Activated CD4-positive, CD25-positive, alpha-beta regulatory T cell treated with anti-CD3 and anti-CD28 coated beads, Interleukin-2, amount 50 U/mL, for 24 hours (primary cell): Measurements from ENCODE around the gene TMPRSS2.
A peak's percentile ranks its signal among the peaks of the same experiment; 100 is the strongest.

ENCODE experiments used
- ATAC-seq, 2 donors: fragments of 150-1000 bp; cut with Tn5 transposase; one replicate each; pipeline ENCODE4 v1.10.0; 2021; ENCODE audit warnings: mild to moderate bottlenecking in 1 of 2, moderate library complexity in 1 of 2

The TMPRSS2 gene

DNA sequence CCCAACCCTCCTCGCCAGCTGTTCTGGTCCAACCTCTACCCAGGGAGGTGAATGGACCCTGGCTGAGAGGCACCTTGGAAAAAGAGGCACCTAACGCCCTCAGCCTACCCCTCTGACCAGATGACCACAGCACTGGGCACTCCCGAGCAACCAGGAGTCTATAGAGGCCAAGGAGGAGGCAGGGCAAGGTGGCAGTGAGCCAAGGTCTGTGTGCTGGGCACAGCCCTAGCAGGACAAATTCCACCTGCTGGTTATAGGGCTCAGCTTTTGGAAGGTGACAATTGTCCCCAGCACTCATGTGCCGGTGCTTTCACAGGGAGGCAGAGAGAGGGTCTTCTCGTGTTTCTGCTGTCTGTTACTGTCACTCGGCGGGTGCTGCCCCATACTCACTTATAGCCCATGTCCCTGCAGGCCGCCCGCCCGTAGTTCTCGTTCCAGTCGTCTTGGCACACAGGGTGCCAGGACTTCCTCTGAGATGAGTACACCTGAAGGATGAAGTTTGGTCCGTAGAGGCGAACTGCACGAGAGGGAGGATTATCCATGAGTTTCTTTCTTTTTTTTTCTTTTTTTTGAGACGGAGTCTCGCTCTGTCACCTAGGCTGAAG, 27.8 kb downstream of the TMPRSS2 start:
- ATAC-seq, result no peak

DNA sequence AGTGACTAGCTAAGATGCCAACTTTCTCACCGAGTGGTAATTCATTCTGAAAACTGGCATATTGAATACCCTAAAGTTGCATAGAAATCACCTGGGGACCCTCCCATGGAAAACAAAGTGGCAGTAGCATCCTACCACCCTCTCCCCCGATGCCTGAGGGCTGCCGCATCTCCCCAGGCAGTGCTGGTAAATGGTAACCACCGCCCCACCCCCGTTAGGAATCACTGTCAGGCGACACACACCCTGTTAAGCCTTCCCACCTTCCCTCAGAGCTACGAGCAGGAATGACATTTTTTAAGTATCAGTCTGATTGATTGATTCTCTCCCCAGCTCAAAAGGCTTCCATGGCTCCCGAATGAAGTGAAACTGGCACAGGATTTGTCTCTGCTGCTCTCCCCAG, 28.3 kb downstream of the TMPRSS2 start:
- ATAC-seq, result no peak

DNA sequence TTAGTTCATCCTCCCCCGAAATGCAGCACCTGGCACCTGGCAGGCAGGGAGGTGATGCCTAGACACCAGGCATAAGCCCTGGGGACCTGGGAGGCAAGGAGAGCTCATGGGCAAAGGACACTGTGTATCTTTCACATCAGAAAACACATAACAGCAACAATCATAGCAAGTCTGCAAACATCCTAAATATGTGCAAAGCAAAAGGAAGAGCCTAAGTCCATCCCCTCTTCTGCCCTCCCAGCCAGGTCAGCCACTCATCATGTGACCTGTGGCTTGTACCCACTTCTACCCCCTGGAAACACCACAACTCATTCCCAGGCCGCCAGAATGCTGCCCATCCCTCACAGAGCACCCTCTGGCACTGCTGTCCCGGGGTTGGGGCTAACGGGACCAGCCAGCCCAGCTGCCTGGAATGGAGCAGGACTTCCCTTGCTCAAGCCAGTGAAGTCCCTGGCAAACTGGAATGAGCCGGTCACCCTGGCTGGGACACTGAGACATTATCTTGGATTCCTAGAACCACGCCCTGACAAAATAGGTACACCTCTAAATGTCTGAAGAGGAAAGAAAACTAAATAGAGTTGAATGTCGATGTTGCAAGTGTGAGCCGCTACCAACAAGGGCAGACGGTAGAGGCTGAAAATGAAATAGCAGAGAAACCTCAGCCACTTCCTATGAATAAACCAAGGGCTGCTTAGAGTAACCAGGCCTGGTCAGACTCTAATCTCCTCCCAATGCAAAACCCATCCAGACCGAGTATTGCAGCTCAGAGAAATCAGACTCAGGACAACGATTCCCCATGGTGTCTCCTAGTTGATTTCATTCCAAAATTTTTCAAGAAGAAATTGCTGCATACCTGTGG, 29.4 kb downstream of the TMPRSS2 start:
- ATAC-seq, result no peak

DNA sequence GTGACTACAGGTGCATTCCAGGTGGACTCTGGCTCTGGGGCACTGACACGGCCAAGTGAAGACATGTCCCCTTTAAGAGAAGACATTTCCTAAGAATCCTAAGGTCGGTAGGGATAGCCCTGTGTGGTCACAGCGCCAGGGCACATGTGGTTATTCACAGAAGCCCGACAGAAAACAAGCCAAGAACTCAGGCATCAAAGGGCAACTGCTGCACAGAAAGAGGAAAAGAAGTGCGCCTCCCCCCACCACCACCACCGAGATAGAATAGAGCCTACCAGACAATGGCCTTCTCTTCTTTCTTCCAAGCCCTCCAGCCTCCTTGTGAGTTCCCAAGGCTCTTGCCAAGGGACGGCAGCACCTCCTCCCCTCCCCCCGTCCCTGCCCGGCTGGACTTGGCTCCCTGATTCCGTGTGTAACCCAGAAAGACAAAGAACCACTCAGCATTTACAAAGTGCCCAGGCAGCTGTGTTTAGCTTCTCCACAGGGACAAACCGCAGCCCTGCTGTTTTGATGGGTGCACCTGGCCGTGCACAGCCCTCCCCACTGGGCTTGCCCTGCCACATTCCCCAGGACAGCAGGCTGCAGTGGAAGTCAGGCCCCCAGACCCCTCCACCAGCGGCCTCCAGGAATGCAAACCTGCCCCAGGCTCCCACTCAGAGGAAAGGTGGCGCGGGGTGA, 30.2 kb downstream of the TMPRSS2 start:
- no peak for ATAC-seq

DNA sequence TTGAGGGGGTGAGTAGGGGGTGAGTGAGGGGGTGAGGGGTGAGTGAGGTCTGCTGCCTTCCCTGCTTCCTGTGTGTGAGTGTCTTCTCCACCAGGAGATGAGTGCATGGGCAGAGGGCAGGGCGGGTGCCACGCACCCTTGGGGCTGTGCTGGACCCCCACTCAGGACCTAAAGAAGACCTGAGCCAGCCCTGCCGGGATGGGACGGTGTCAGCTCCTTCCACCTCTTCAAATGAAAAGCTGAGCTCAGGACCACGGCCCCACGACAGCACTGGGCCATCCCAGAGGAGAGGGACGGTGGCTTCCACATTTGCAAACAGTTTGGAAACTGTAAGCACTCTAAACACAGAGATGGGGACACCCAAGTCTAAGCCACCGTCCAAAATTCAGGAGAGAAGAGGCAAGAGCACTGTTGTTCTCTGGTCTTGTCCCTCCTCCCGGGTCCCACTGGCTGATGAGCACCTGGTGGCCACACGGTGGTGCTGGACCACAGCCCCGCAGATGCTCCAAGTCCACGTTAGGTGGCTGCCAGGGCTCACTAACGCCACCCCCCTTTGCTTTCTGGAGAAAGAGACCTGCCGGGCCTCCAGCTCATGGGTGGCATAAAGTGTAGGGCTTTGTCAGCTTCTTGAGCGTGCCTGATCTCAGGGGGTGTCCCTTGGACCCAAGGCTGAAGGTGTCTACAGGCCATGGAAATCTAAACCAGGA, 32.1 kb downstream of the TMPRSS2 start:
- no peak for ATAC-seq

DNA sequence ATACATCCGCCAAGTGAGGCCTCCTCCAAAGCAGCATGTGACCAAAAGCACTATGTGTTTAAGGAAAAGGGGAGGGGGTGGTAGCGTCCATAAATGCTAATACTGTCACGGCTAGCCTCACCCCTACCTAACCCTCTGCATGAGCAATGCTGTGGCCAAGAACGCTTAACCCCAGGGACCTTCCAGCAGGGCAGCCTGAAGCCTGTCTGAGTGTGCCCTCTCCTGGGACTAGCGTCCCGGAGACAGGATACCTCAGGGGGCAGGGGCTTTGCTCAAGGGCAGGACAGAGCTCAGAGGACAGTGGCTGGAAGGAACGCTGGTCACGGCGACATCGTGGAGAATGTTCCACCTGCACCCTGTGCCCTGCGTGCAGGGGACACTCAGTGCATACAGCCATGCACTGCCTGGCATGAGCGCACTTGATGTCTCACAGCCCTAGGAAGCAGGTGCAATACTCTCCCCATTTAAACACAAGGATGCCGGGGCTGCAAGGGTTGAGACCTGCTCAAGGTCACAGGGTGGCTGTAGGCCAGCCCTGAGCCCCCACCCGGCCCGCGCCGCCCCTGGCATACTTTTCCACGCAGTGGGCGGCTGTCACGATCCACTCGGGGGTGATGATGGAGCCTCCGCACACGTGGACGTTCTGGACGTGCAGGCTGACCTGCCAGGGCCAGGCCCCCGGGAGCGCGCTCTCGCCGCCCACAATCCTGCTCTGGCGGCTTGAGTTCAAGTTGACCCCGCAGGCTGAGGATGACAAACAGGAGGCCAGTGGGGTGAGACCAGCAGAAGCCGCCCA, 35.0 kb downstream of the TMPRSS2 start:
- ATAC-seq, result no peak

DNA sequence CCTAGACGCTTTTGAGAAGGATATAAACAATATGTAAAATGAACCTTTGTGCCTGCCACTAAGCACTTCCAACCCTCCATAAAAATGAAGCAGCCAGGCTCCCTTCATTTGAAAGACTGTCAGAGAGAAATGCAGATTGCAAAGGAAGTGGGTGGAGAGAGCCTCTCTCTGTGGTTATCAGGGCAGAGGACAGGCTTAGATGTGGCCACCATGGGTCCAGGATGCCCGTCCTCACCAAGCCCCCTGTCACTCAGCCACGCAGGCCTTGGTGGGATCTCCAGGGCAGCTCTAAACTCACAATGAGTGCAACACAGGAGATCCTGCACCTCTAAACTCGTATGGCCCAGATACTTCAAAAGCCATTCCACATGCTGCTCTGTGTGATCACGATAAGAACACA, 37.9 kb downstream of the TMPRSS2 start:
- no peak for ATAC-seq

DNA sequence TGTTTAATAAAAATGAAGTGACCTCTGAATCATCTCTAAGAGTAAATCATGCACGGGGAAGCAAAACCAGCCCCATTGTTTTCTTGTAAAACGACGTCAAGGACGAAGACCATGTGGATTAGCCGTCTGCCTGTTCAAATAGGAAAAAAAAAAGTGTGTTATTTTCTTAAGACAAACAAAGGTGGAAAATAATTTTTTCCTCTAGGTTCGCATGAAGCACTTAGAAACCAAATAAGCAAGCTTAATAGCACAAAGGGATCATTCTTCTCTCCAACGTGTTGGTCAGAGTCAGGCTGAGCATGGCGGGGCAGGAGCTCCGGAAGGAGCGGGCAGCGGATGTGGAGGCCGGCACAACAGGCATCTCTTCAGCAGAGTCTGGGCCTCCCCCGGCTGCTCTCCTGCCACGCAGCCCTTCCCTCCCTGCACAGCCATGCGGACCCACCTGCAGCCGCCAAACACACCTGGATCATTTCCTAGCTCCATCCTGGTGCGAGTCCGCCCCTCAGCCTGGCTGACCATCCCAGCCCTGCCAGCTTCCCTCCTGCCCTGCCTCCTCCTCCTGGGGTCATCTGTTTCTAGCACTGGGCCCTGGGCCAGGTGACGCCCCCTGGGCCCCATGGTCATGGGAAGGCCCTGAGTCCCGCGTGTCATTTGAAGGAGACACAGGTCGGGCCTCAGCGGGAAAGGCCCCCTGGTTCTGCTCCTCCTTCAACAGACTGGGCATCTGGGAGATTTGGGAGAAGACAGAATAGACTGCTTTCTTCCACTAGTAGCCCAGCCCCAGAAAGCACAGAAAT, 41.7 kb downstream of the TMPRSS2 start:
- ATAC-seq, result no peak

DNA sequence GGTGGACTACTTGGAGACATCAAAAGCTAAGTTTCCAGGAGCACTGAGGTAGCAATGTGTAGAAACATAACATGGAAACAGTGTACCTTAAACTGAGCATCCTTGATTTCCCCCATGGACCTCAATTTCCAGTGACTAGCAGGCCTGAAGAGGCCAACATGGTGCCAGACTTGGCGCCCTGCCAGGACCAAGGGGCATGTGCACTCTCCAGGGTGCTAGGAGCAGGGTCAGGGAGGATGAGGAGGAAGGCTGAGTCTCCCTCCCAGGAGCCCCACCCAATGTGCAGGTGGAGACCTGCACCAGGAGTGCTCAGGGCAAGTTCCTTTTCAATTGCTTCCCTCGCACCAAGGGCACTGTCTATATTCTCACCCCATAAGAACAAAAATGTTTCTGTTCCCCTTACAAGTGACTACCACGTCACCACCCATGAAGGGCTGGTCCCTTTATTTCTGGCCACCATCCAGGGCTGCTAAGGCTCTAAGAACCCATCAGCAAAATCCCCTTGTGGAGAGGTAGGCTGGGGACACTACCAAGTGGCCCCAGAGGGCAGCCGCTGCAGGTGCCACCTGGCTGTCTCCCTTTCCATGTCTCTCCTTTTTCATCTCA, 42.7 kb downstream of the TMPRSS2 start:
- ATAC-seq, result no peak

DNA sequence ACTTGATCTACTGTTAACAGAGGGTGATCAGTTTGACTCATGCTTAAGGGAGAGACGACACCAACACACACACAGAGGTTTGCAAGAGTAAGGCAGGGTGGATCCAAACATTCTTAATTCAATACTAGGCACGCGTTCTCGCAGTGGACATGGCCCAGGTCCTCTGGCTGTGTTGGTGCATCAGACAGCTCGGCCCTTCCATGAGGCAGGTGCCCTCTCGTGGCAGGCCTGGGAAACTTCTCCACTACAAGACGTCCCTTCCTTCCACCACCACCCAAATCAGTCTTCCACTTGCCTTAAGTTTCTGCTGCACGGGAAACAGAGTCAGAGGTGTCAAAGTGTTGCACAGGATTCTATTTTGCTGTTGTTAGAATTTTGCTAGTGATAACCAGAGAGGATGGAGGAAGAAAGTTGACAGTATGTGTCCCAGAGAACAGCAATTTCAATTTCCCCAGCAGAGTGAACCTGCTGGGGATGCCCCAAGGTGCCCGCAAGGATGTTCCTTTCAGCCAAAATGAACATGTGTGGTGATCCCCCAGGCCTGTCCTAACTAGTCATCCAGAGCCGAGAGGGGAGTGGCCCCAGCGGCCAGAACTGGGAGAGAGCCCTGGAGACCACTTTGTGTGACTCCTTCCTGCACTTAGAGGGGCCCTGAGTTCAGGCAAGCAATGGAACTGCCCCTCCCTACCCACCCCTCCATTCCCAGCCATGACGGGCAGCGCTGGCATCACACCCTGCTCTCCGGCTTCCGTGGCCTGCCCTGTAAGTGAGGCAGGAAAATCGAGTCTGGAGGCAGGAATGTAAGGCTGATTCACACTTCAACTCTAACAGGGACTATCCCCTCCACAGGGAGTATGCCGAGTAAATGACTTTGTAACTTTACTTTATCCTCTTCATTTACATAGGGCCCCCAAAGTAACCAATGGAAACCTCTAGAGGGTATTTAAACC, 47.1 kb downstream of the TMPRSS2 start:
- ATAC-seq, result peak; percentile 38 to 40

DNA sequence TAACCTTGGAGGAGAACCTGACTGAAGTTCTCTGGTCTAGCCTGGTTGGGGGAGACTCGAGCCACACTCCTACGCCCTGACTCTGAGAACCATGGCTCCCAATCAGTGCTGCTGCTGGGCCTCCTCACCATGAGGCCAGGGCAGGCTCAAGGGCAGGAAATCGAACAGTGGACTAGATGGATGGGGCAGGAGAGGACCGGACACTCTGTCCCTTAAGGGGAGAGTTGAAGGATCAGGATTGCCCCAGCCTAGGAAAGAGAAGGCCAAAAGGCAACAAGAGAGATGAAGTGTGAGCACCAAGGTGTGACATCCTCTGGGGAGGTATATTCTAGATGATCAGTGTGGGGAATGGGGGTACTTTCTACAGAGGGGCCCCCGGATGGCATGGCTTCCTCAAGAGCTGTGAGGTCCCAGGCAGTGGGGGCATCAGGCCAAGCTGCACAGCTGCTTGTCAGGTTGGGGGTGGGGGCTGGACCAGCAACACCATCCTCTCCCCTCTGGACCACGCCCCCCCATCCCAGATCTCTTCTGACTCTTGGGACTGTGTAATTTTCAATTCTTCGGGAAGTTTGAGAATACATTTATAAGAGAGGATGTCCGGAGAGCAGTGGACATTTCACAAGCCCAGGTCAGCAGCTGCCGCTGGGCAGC, 47.9 kb downstream of the TMPRSS2 start:
- peak in 1 of 2 donors; percentile 17 for ATAC-seq

DNA sequence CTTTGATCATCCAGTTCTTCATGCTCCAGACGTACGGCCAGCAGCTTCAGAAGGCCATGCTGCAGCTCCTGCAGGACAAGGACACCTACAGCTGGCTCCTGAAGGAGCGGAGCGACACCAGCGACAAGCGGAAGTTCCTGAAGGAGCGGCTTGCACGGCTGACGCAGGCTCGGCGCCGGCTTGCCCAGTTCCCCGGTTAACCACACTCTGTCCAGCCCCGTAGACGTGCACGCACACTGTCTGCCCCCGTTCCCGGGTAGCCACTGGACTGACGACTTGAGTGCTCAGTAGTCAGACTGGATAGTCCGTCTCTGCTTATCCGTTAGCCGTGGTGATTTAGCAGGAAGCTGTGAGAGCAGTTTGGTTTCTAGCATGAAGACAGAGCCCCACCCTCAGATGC, 49.4 kb downstream of the TMPRSS2 start:
- ATAC-seq, result no peak

DNA sequence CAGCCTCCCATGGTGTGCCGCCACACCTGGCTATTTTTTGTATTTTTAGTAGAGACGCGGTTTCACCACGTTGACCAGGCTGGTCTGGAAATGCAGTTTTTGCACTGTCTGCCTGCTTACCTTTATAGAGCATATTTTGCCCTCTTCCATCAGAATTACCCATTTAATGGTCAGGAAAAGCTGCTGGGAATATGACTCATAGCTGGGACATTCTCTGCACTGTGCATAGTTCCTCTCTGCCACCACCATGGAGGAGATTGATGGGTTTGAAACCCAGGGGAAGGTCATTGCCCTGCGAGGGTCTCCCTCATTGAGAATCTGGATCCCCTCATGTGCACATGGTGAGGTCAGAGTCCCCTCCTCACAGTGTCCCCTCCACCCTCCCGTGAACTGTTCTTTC, 49.8 kb downstream of the TMPRSS2 start:
- no peak for ATAC-seq

DNA sequence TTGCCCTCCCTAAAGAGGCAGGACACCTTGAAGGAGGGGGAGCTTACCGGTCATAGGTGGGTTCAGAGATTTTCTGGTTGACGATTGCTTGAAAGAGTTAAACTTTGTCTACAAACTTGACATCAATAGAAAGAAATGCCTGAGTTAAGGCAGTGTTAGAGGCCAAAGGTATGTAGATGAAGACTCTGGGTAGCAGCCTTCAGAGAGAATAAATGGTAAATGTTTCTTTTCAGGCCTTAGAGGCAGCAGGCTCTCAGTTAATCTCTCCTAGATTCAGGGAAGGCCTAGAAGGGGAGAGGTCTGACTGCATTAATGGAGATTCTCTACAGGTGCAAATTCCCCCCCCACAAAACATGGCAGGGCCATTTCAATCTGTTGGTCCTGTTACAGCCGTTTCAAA, 54.2 kb downstream of the TMPRSS2 start:
- ATAC-seq, result no peak

DNA sequence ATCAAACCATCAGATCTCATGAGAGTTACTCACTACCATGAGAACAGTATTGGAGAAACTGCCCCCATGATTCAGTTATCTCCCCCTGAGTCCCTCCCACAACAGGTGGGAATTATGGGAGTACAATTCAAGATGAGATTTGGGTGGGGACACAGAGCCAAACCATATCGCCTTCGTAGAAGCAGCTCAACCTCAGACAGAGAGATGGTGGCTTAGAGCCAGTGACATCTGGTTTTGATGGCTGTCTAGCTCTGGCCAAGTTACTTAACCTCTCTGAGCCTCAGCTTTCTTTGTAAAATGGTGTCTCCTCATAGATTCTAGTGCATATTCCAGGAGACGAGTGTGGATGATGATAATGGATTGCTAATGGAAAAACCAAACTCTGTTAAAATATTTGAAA, 54.8 kb downstream of the TMPRSS2 start:
- ATAC-seq, result no peak

DNA sequence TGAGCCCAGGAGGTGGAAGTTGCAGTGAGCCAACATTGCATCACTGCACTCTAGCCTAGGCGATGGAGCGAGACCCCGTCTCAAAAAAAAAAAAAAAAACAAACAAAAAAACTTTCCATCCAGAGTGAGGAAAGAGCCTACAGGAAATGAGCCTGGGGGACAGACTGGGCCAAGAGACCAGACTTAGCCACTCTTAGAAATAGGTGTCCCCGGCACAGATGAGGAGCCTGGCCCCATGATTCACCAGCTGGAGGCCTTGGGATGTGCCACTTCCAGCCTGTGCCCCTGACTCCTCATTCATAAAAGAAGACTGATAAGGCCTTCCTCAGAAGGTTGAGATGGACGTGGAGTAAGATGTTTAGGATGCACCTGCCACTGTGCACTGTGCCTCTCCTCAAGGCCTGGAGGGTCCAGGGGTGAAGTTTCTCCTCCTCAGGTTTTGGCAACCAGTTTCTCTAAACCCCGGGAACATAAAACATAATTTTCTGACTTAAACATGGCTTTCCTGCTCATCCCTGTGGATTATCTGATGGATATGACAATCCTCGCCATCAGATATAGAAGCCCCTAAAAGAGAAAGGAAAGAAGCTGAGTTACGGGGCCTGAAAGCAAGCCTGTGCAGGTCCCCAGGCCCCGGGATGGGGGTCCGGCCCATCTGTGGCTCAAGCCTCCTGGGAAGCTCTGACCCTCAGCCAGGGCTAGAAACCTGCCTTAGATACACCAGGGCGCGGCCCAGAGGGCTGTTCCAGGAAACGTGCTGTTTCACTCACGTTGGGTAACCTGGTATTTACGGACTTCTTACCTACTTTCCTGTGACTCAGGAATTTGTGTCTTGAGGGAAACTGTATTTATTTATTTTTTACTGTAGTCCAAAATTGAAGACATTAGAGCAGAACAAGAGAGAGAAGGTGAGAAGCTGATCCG, 55.9 kb downstream of the TMPRSS2 start:
- ATAC-seq, result no peak

DNA sequence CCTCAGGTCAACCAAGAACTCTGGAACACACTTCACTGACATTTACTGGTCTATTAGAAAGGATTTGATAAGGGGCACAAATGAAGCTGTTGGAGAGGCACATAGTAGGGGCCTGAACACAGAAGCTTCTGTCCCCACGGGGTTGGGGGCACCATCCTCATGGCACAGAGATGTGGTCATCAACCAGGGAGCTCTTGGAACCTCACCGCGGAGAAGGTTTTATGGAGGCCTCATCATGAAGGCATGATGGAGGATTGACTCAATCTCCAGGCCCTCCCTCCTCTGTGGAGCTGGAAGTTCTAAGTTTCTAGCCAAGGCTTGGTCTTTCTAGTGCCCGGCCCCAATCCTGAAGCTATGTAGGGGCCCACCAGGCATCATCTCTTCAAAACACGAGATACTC, 58.3 kb downstream of the TMPRSS2 start:
- no peak for ATAC-seq

DNA sequence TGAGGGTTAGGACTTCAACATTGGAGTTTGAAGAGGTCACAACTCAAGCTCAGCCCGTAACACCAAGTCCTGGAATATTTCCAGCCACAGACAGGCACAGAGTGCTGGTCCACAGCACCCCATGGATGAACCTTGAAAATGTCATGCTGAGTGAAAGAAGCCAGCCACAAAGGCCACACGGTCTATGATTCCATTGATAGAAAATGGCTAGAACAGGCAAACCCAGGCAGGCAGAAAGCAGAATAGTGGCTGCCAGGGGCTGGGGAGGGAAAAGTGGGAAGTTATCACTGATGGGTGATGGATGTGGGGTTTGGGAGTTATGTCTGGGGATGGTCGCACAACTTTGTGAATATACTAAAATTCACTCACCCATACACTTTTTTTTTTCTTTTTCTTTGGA, 60.6 kb downstream of the TMPRSS2 start:
- ATAC-seq, result no peak
